SK-N-SH treated with all-trans-retinoic acid at 6 μM for 48 hours (cell line): ENCODE results near the gene LMO4.

ENCODE experiments used
- ATAC-seq: fragments of 200-7000 bp; cut with Tn5 transposase; 3 replicates; pipeline ENCODE4 v1.9.1; 2020; ENCODE audit warnings: mild to moderate bottlenecking, moderate library complexity
- ARNTL ChIP-seq: fragments of 450-650 bp; formaldehyde crosslinking; IDR thresholded peaks from 2 replicates; pipeline ENCODE4 v1.5.0; 2020; ENCODE audit warnings: low read depth, mild to moderate bottlenecking, moderate library complexity, borderline replicate concordance
- BACH2 ChIP-seq: fragments of 250-450 bp; sonication (Bioruptor Pico); IDR thresholded peaks from 2 replicates; pipeline ENCODE4 v1.9.0; 2021; ENCODE audit warnings: mild to moderate bottlenecking, borderline replicate concordance
- CREB5 ChIP-seq: fragments of 250-450 bp; sonication (Bioruptor Pico); IDR thresholded peaks from 2 replicates; pipeline ENCODE4 v1.5.1; 2020; ENCODE audit warnings: low read depth, mild to moderate bottlenecking, moderate library complexity
- CSDC2 ChIP-seq: fragments of 250-450 bp; sonication (Bioruptor Pico); IDR thresholded peaks from 2 replicates; pipeline ENCODE4 v1.5.0; 2020; ENCODE audit warnings: mild to moderate bottlenecking, moderate library complexity
- ESRRG ChIP-seq: fragments of 250-450 bp; sonication (Bioruptor Pico); IDR thresholded peaks from 2 replicates; pipeline ENCODE4 v1.6.1; 2021; ENCODE audit warnings: mild to moderate bottlenecking
- GLIS3 ChIP-seq: fragments of 250-450 bp; sonication (Bioruptor Pico); IDR thresholded peaks from 2 replicates; pipeline ENCODE4 v1.5.0; 2020; ENCODE audit warnings: mild to moderate bottlenecking, moderate library complexity
- ISL1 ChIP-seq: fragments of 250-450 bp; sonication (Bioruptor Pico); IDR thresholded peaks from 2 replicates; pipeline ENCODE4 v2.1.2; 2022; ENCODE audit warnings: mild to moderate bottlenecking, moderate library complexity
- OSR1 ChIP-seq: fragments of 250-450 bp; sonication (Bioruptor Pico); IDR thresholded peaks from 2 replicates; pipeline ENCODE4 v1.8.0; 2022; ENCODE audit warnings: moderate library complexity, mild to moderate bottlenecking, inconsistent platforms
- RARB ChIP-seq: fragments of 250-450 bp; sonication (Bioruptor Pico); IDR thresholded peaks from 2 replicates; pipeline ENCODE4 v1.8.0; 2021; ENCODE audit warnings: mild to moderate bottlenecking, moderate library complexity
- SNAI2 ChIP-seq: fragments of 250-450 bp; sonication (Bioruptor Pico); IDR thresholded peaks from 2 replicates; pipeline ENCODE4 v1.5.0; 2020; ENCODE audit warnings: mild to moderate bottlenecking, moderate library complexity
- TCF4 ChIP-seq: fragments of 250-450 bp; sonication (Bioruptor Pico); IDR thresholded peaks from 2 replicates; pipeline ENCODE4 v1.8.0; 2021; ENCODE audit warnings: mild to moderate bottlenecking, moderate library complexity, borderline replicate concordance
- TOX ChIP-seq: fragments of 250-450 bp; sonication (Bioruptor Pico); IDR thresholded peaks from 2 replicates; pipeline ENCODE4 v1.8.0; 2021; ENCODE audit warnings: mild to moderate bottlenecking, moderate library complexity, borderline replicate concordance
- TSHZ2 ChIP-seq: fragments of 250-450 bp; sonication (Bioruptor Pico); IDR thresholded peaks from 2 replicates; pipeline ENCODE4 v1.5.0; 2020; ENCODE audit warnings: mild to moderate bottlenecking, moderate library complexity
- ZC3H10 ChIP-seq: fragments of 250-450 bp; sonication (Bioruptor Pico); IDR thresholded peaks from 2 replicates; pipeline ENCODE4 v1.5.1; 2021; ENCODE audit warnings: mild to moderate bottlenecking, moderate library complexity
- ZFP3 ChIP-seq: fragments of 250-450 bp; sonication (Bioruptor Pico); IDR thresholded peaks from 2 replicates; pipeline ENCODE4 v1.5.0; 2020; ENCODE audit warnings: mild to moderate bottlenecking, moderate library complexity
- ZFP30 ChIP-seq: fragments of 450-650 bp; formaldehyde crosslinking; IDR thresholded peaks from 2 replicates; pipeline ENCODE4 v1.5.0; 2022; ENCODE audit warnings: mild to moderate bottlenecking, moderate library complexity
- ZNF70 ChIP-seq: fragments of 450-650 bp; formaldehyde crosslinking; IDR thresholded peaks from 2 replicates; pipeline ENCODE4 v1.5.0; 2020; ENCODE audit warnings: mild to moderate bottlenecking, moderate library complexity
- ZNF8 ChIP-seq: fragments of 450-650 bp; formaldehyde crosslinking; IDR thresholded peaks from 2 replicates; pipeline ENCODE4 v1.5.0; 2020; ENCODE audit warnings: mild to moderate bottlenecking, moderate library complexity
- TF ChIP-seq, protein P1 (sequence below): fragments of 250-450 bp; sonication (Bioruptor Pico); IDR thresholded peaks from 2 replicates; pipeline ENCODE4 v1.8.0; 2021; ENCODE audit warnings: low read depth, mild to moderate bottlenecking, moderate library complexity, borderline replicate concordance
- TF ChIP-seq, protein P2 (sequence below): fragments of 250-450 bp; sonication (Bioruptor Pico); IDR thresholded peaks from 2 replicates; pipeline ENCODE4 v1.5.1; 2021; ENCODE audit warnings: mild to moderate bottlenecking, moderate library complexity

LMO4 gene

DNA sequence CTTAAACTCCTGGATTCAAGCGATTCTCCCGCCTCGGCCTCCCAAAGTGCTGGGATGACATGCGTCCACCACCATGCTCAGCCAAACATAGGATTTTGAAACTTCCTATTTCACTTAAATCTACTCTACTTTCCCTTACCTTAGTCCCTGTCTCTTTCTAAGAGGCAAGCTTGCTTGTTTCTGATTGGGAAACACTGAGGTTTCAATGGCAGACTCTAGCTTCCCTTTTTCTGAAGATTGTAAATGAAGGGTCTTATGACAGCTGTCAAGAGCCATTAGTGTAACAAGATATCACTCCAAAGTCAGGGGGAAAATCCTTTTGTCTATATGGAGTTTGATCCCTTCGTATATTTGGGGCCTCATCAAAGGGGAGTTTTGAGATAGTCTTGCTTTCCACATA lies 23.5 kb upstream of the LMO4 start:
- no peak for TF ChIP-seq ZFP30 (CRISPR knock-in tag)
- TF ChIP-seq CREB5 (CRISPR knock-in tag) = no peak
- TF ChIP-seq TCF4 (CRISPR knock-in tag) = no peak
- TF ChIP-seq TSHZ2 (CRISPR knock-in tag) = no peak
- TF ChIP-seq RARB = no peak
- TF ChIP-seq ZFP3 = no peak
- no peak for TF ChIP-seq OSR1 (CRISPR knock-in tag)
- TF ChIP-seq SNAI2 (CRISPR knock-in tag) = no peak
- TF ChIP-seq GLIS3 = no peak
- TF ChIP-seq ESRRG (CRISPR knock-in tag) = no peak
- TF ChIP-seq ISL1 (CRISPR knock-in tag) = no peak
- TF ChIP-seq TOX = no peak
- TF ChIP-seq, protein P1, sequence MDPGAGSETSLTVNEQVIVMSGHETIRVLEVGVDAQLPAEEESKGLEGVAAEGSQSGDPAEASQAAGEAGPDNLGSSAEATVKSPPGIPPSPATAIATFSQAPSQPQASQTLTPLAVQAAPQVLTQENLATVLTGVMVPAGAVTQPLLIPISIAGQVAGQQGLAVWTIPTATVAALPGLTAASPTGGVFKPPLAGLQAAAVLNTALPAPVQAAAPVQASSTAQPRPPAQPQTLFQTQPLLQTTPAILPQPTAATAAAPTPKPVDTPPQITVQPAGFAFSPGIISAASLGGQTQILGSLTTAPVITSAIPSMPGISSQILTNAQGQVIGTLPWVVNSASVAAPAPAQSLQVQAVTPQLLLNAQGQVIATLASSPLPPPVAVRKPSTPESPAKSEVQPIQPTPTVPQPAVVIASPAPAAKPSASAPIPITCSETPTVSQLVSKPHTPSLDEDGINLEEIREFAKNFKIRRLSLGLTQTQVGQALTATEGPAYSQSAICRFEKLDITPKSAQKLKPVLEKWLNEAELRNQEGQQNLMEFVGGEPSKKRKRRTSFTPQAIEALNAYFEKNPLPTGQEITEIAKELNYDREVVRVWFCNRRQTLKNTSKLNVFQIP = no peak
- TF ChIP-seq BACH2 (CRISPR knock-in tag) = no peak
- no peak for TF ChIP-seq ZNF70 (CRISPR knock-in tag)
- TF ChIP-seq, protein P2, sequence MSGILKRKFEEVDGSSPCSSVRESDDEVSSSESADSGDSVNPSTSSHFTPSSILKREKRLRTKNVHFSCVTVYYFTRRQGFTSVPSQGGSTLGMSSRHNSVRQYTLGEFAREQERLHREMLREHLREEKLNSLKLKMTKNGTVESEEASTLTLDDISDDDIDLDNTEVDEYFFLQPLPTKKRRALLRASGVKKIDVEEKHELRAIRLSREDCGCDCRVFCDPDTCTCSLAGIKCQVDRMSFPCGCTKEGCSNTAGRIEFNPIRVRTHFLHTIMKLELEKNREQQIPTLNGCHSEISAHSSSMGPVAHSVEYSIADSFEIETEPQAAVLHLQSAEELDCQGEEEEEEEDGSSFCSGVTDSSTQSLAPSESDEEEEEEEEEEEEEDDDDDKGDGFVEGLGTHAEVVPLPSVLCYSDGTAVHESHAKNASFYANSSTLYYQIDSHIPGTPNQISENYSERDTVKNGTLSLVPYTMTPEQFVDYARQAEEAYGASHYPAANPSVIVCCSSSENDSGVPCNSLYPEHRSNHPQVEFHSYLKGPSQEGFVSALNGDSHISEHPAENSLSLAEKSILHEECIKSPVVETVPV (CRISPR knock-in tag) = no peak
- no peak for TF ChIP-seq ZNF8 (CRISPR knock-in tag)
- TF ChIP-seq CSDC2 (CRISPR knock-in tag) = no peak
- no peak for TF ChIP-seq ARNTL
- no peak for TF ChIP-seq ZC3H10 (CRISPR knock-in tag)
- no peak for ATAC-seq

- TF ChIP-seq ARNTL (no peak), TCF4 (CRISPR knock-in tag) (peak; percentile 63; the same call in 1 of the 2 replicates), ISL1 (CRISPR knock-in tag) (peak; percentile 71), CREB5 (CRISPR knock-in tag) (no peak), TSHZ2 (CRISPR knock-in tag) (peak; percentile 74; the same call in 1 of the 2 replicates), SNAI2 (CRISPR knock-in tag) (0 out of 2 replicates have a peak, but pooled peaks have one; percentile 29)
- ATAC-seq = peak; percentile 97
Measured at GRCh38 chr1:87305762-87306161, 22.9 kb upstream of the LMO4 start.
